Lung (tissue), 12 donors: ENCODE measurements around the gene KLF6. TPM values are rescaled to one million over a fixed set of nuclear protein-coding genes. Genes with fewer than 3 reads are reported as not detected.

Experiments
- ATAC-seq: fragments of 200-7000 bp; cut with Tn5 transposase; one replicate; pipeline ENCODE4 v1.9.1; 2020; ENCODE audit warnings: moderate number of reproducible peaks; ENCODE audit not compliant: insufficient read depth, low FRiP score
- DNase-seq, 3 donors: peaks; one replicate each; pipeline ENCODE4 v3.0.0-alpha.2; 2013 to 2017
- H3K27ac ChIP-seq, 2 donors: one replicate each; pipeline ENCODE4 v1.5.1; 2013; ENCODE audit warnings: mild to moderate bottlenecking in 2 of 2, moderate library complexity in 2 of 2, control low read depth in 1 of 2, inconsistent platforms in 1 of 2, low read depth in 1 of 2, low read length in 1 of 2
- H3K27me3 ChIP-seq, 3 donors: one replicate each; pipeline ENCODE4 v1.5.1; 2013; ENCODE audit warnings: low read length in 2 of 3; ENCODE audit not compliant: control insufficient read depth in 3 of 3, insufficient read depth in 3 of 3
- H3K36me3 ChIP-seq, 4 donors: one replicate each; pipeline ENCODE4 v1.5.1; 2013; ENCODE audit warnings: low read length in 4 of 4, mild to moderate bottlenecking in 1 of 4, moderate library complexity in 1 of 4; ENCODE audit not compliant: control insufficient read depth in 4 of 4, insufficient read depth in 4 of 4
- H3K4me1 ChIP-seq, 5 donors: one replicate each; pipeline ENCODE4 v1.5.1; 2013; ENCODE audit warnings: low read length in 5 of 5, mild to moderate bottlenecking in 2 of 5, moderate library complexity in 1 of 5; ENCODE audit not compliant: control insufficient read depth in 5 of 5, insufficient read depth in 5 of 5
- H3K4me3 ChIP-seq: one replicate; pipeline ENCODE4 v1.5.1; 2013; ENCODE audit warnings: mild to moderate bottlenecking, control low read depth, moderate library complexity
- H3K9ac ChIP-seq, 2 donors: one replicate each; pipeline ENCODE4 v1.5.1; 2013; ENCODE audit warnings: low read length in 2 of 2, control low read depth in 1 of 2; ENCODE audit not compliant: insufficient read depth in 1 of 2
- H3K9me3 ChIP-seq, 4 donors: one replicate each; pipeline ENCODE4 v1.5.1; 2013; ENCODE audit warnings: low read length in 3 of 4, mild to moderate bottlenecking in 1 of 4, moderate library complexity in 1 of 4; ENCODE audit not compliant: control insufficient read depth in 4 of 4, insufficient read depth in 3 of 4
- CTCF ChIP-seq: IDR thresholded peaks from 2 replicates; pipeline ENCODE4 v1.5.1; 2012; ENCODE audit warnings: mild to moderate bottlenecking; ENCODE audit errors: control extremely low read depth, extremely low read depth
- WGBS, 2 donors: extraction: QIAGEN DNeasy Blood & Tissue Kit; methylation state at CpG; one replicate each; pipeline ENCODE4 v1.1.7; 2013; 5-methylcytosine and 5-hydroxymethylcytosine counted together
- polyA plus RNA-seq, 2 donors: library from polyadenylated mRNA; stranded (reverse); fragments of 200-250 nt; gene quantifications; one replicate each; pipeline ENCODE4 v1.2.1, GENCODE V29; 2013
- total RNA-seq, 2 donors: library from RNA; depleted of rRNA in 1 of 2; stranded (reverse); fragments of >200 nt in 1 of 2; gene quantifications; one replicate each; pipeline ENCODE4 v1.2.1, GENCODE V29; 2014 to 2021
- donor health status: control.
- donor health status: control.
- donor health status: Bipolar disorder and iron deficiency.
- donor health status: healthy.
- donor health status: DM: yes; HTN: yes; CAD: no.

Gene KLF6
- total and polyA plus RNA-seq, 4 donors = 45.6 to 264 (median 160) TPM

GRCh38 chr10:3760083-3760482 is 24.9 kb downstream of the KLF6 start:
- ATAC-seq (no peak), DNase-seq (no peak)
- TF ChIP-seq CTCF = no peak
- WGBS, 2 donors = 97 to 99% methylated on average over 14 of the region's 14 CpGs
- H3K36me3 ChIP-seq = no peaks in the 10 kb centered on the region
- no peaks in the 10 kb centered on the region for H3K9me3 ChIP-seq
- H3K27me3 ChIP-seq = peaks cover 0 to 5% (median 0%) of the 10 kb centered on the region in 3 donors
- H3K4me3 ChIP-seq = no peak overlapping the region
- no peak overlapping the region for H3K9ac ChIP-seq
- H3K4me1 ChIP-seq = peaks cover 0 to 11% (median 0%) of the 10 kb centered on the region in 5 donors
- no peak overlapping the region for H3K27ac ChIP-seq

GRCh38 chr10:3759397-3759796 is 25.6 kb downstream of the KLF6 start:
- Histone ChIP-seq H3K4me3 (no peak overlapping the region), H3K27ac (no peak overlapping the region), H3K9ac (no peak overlapping the region), H3K9me3 (no peaks in the 10 kb centered on the region), H3K36me3 (no peaks in the 10 kb centered on the region), H3K4me1 (peaks cover 0 to 12% (median 0%) of the 10 kb centered on the region in 5 donors), H3K27me3 (peaks cover 0 to 5% (median 0%) of the 10 kb centered on the region in 3 donors)
- no peak for TF ChIP-seq CTCF
- 71 to 82% methylated on average over 2 of the region's 2 CpGs for WGBS, 2 donors
- ATAC-seq (no peak), DNase-seq (no peak)

- Histone ChIP-seq H3K27me3 (peaks cover 0 to 5% (median 0%) of the 10 kb centered on the region in 3 donors), H3K9ac (no peak overlapping the region), H3K4me3 (no peak overlapping the region), H3K27ac (no peak overlapping the region), H3K9me3 (no peaks in the 10 kb centered on the region), H3K4me1 (peaks cover 0 to 12% (median 0%) of the 10 kb centered on the region in 5 donors), H3K36me3 (no peaks in the 10 kb centered on the region)
- no peak for TF ChIP-seq CTCF
- WGBS, 2 donors = 94 to 96% methylated on average over 6 of the region's 6 CpGs
- DNase-seq (no peak), ATAC-seq (no peak)
These were observed 26.5 kb downstream of the KLF6 start for GRCh38 chr10:3758491-3758970.
